Panc1 (cell line): ENCODE data around the gene KAT2B. TPM values are rescaled to one million over a fixed set of nuclear protein-coding genes. Genes with fewer than 3 reads are reported as not detected.

Experiments
- ATAC-seq: fragments of 200-7000 bp; cut with Tn5 transposase; 2 replicates; pipeline ENCODE4 v1.9.1; 2020; ENCODE audit warnings: mild to moderate bottlenecking, moderate library complexity
- BruUV-seq: library from RNA; stranded (reverse); fragments of 400-500 nt; replicated peaks from 2 replicates; lab custom pipeline; 2021; lab: Mats Ljungman, UMichigan
- CTCF ChIA-PET: fragments of 300-600 bp; sonication (Branson Sonifier 250); formaldehyde crosslinking; loops from one replicate; lab custom pipeline; 2022; ENCODE audit warnings: antibody characterized with exemption; lab: Charles Lee
- POLR2A ChIA-PET: fragments of 300-600 bp; sonication (Branson Sonifier 250); formaldehyde crosslinking; loops from one replicate; lab custom pipeline; 2022; ENCODE audit warnings: antibody characterized with exemption; lab: Charles Lee
- DNase-seq: peaks from one replicate; pipeline ENCODE4 v3.0.0-alpha.2; 2010; ENCODE audit warnings: low read depth, low spot score
- H3K27ac ChIP-seq: 2 replicates; pipeline ENCODE4 v1.5.1; 2011; ENCODE audit warnings: mild to moderate bottlenecking, low read length, inconsistent platforms
- H3K27me3 ChIP-seq: fragments of 200-500 bp; sonication (Bioruptor generic); 2 replicates; pipeline ENCODE4 v1.6.0; 2014; ENCODE audit warnings: low read length, inconsistent platforms; ENCODE audit not compliant: control insufficient read depth, insufficient read depth
- H3K36me3 ChIP-seq: fragments of 200-500 bp; sonication (Bioruptor generic); 2 replicates; pipeline ENCODE4 v1.5.1; 2014; ENCODE audit warnings: inconsistent platforms, mild to moderate bottlenecking, low read length, moderate library complexity; ENCODE audit not compliant: control insufficient read depth, insufficient read depth
- H3K4me1 ChIP-seq: 2 replicates; pipeline ENCODE4 v1.5.1; 2011; ENCODE audit warnings: inconsistent platforms, mild to moderate bottlenecking, low read length, moderate library complexity; ENCODE audit not compliant: control insufficient read depth, insufficient read depth
- H3K4me3 ChIP-seq, 2 experiments: 2 replicates each; pipeline ENCODE4 v1.5.1; 2011 to 2012; ENCODE audit warnings: low read depth in 2 of 2, low read length in 2 of 2, mild to moderate bottlenecking in 2 of 2, inconsistent platforms in 1 of 2, moderate library complexity in 1 of 2
- H3K9me3 ChIP-seq: fragments of 200-500 bp; sonication (Bioruptor generic); 2 replicates; pipeline ENCODE4 v1.5.1; 2014; ENCODE audit warnings: low read depth, mild to moderate bottlenecking, inconsistent platforms, low read length, moderate library complexity; ENCODE audit not compliant: control insufficient read depth, insufficient read depth
- POLR2AphosphoS5 ChIP-seq: IDR thresholded peaks from 2 replicates; pipeline ENCODE4 v1.6.1; 2012; ENCODE audit warnings: mild to moderate bottlenecking, low read depth, low read length, moderate library complexity
- SIN3A ChIP-seq: IDR thresholded peaks from 2 replicates; pipeline ENCODE4 v1.6.1; 2012; ENCODE audit warnings: low read depth, mild to moderate bottlenecking, low read length, moderate library complexity, borderline replicate concordance; ENCODE audit not compliant: insufficient read depth
- TCF7L2 ChIP-seq: IDR thresholded peaks from 2 replicates; pipeline ENCODE4 v1.6.1; 2011; ENCODE audit warnings: mild to moderate bottlenecking, low read depth, low read length, inconsistent platforms
- in situ Hi-C: cut with HindIII; loops from 2 replicates; pipeline ENCODE4 v1.10.0; 2016; ENCODE audit warnings: low sequenced_read_pairs, low pct_unique_long_range_greater_than_20kb
- intact Hi-C: fragments of 100-400 bp; cut with micrococcal nuclease; formaldehyde crosslinking; loops from one replicate; pipeline ENCODE4 v1.10.0; 2022; ENCODE audit not compliant: unreplicated experiment
- total RNA-seq: library from RNA; stranded (reverse); gene quantifications from one replicate; pipeline ENCODE4 v1.2.1, GENCODE V29; 2021; ENCODE audit not compliant: unreplicated experiment
- TF ChIP-seq, protein P1 (sequence below): fragments of 450-650 bp; IDR thresholded peaks from 2 replicates; pipeline ENCODE4 v1.5.1; 2017; ENCODE audit warnings: mild to moderate bottlenecking
- TF ChIP-seq, protein P2 (sequence below), 2 experiments: IDR thresholded peaks; 2 replicates each; pipeline ENCODE4 v1.6.1; 2011 to 2012; ENCODE audit warnings: low read depth in 2 of 2, control low read depth in 1 of 2, low read length in 1 of 2, mild to moderate bottlenecking in 1 of 2, moderate library complexity in 1 of 2; ENCODE audit not compliant: insufficient read depth in 1 of 2

KAT2B gene
- total RNA-seq, 1 experiment from 2014 or later = 16.4 TPM

DNA sequence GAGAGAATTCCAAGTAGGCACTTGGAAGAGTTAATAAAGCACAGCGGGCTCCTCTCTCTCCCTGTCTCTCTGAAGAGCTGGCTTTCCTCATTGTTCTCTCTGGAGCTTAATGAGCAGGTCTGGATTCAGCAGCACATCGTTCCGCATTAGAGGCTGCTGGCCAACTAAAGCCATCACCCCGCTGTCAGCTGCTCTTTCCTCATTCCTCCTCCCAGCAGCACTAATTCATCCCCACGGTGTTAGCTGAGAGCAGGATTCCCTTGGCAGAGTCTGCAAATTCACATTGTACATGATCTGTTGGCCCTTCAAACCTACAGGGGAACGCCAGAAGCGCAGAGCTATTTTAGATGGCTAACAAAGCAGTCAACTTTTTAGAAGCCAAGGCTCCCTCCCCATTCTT is 101.6 kb downstream of the KAT2B start:
- Histone ChIP-seq H3K4me1 (no peaks in the 10 kb centered on the region), H3K27me3 (no peaks in the 10 kb centered on the region), H3K36me3 (no peaks in the 10 kb centered on the region), H3K4me3 (no peak overlapping the region), H3K27ac (no peak overlapping the region), H3K9me3 (no peaks in the 10 kb centered on the region)
- TF ChIP-seq POLR2AphosphoS5 = no peak
- TF ChIP-seq, protein P1, sequence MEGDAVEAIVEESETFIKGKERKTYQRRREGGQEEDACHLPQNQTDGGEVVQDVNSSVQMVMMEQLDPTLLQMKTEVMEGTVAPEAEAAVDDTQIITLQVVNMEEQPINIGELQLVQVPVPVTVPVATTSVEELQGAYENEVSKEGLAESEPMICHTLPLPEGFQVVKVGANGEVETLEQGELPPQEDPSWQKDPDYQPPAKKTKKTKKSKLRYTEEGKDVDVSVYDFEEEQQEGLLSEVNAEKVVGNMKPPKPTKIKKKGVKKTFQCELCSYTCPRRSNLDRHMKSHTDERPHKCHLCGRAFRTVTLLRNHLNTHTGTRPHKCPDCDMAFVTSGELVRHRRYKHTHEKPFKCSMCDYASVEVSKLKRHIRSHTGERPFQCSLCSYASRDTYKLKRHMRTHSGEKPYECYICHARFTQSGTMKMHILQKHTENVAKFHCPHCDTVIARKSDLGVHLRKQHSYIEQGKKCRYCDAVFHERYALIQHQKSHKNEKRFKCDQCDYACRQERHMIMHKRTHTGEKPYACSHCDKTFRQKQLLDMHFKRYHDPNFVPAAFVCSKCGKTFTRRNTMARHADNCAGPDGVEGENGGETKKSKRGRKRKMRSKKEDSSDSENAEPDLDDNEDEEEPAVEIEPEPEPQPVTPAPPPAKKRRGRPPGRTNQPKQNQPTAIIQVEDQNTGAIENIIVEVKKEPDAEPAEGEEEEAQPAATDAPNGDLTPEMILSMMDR = no peak
- no peak for TF ChIP-seq TCF7L2
- TF ChIP-seq, protein P2, sequence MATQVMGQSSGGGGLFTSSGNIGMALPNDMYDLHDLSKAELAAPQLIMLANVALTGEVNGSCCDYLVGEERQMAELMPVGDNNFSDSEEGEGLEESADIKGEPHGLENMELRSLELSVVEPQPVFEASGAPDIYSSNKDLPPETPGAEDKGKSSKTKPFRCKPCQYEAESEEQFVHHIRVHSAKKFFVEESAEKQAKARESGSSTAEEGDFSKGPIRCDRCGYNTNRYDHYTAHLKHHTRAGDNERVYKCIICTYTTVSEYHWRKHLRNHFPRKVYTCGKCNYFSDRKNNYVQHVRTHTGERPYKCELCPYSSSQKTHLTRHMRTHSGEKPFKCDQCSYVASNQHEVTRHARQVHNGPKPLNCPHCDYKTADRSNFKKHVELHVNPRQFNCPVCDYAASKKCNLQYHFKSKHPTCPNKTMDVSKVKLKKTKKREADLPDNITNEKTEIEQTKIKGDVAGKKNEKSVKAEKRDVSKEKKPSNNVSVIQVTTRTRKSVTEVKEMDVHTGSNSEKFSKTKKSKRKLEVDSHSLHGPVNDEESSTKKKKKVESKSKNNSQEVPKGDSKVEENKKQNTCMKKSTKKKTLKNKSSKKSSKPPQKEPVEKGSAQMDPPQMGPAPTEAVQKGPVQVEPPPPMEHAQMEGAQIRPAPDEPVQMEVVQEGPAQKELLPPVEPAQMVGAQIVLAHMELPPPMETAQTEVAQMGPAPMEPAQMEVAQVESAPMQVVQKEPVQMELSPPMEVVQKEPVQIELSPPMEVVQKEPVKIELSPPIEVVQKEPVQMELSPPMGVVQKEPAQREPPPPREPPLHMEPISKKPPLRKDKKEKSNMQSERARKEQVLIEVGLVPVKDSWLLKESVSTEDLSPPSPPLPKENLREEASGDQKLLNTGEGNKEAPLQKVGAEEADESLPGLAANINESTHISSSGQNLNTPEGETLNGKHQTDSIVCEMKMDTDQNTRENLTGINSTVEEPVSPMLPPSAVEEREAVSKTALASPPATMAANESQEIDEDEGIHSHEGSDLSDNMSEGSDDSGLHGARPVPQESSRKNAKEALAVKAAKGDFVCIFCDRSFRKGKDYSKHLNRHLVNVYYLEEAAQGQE (IDR thresholded peaks at IDR 0.05; ENCODE audit: insufficient read depth in 1 of 2, low read depth in 2 of 2, low read length in 1 of 2) = no peak
- no peak for TF ChIP-seq SIN3A
- intact Hi-C loops (no loop called here), in situ Hi-C loops (no loop called here)
- ATAC-seq = no peak
- CTCF ChIA-PET = no interaction called here
- DNase-seq = no peak
- no TSS peak for BruUV-seq
- POLR2A ChIA-PET = no interaction called here

DNA sequence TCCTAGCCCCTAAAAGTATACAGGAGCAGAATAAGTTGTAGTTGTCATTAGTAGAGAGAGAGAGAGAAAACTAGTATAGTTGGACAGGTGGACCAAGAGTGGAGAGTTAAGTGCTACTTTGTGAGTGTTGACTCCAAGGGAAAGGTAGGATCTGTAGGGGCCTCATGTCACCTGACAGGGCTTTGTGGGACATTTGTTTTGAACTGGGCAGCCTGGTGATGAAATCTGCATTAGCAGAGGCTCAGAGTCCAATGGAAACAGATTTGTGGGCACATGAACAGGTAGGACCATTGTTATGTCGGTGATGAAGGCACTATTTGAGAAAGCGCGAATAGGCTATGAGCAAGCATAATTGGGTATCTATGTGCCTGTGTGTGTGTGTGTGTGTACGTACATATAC is 102.3 kb downstream of the KAT2B start:
- TF ChIP-seq, protein P2 (IDR thresholded peaks at IDR 0.05; ENCODE audit: insufficient read depth in 1 of 2, low read depth in 2 of 2, low read length in 1 of 2) = no peak
- no peak for TF ChIP-seq TCF7L2
- TF ChIP-seq SIN3A = no peak
- TF ChIP-seq, protein P1 = no peak
- TF ChIP-seq POLR2AphosphoS5 = no peak
- no TSS peak for BruUV-seq
- ATAC-seq (no peak), DNase-seq (no peak)
- ChIA-PET POLR2A (no interaction called here), CTCF (no interaction called here)
- intact Hi-C loops = no loop called here
- no peaks in the 10 kb centered on the region for H3K36me3 ChIP-seq
- H3K27me3 ChIP-seq = no peaks in the 10 kb centered on the region
- no peak overlapping the region for H3K27ac ChIP-seq
- in situ Hi-C loops = no loop called here
- no peaks in the 10 kb centered on the region for H3K4me1 ChIP-seq
- H3K9me3 ChIP-seq = no peaks in the 10 kb centered on the region
- H3K4me3 ChIP-seq = no peak overlapping the region
